ENCODE data around the gene PHLDB2.

- TF ChIP-seq CTCF (IDR thresholded peaks at IDR 0.05) (no peak), POLR2A (IDR thresholded peaks at IDR 0.05) (no peak)
Observed at GRCh38 chr3:111824351-111824750, 34.7 kb upstream of the PHLDB2 start.

Measured in heart left ventricle (tissue), 13 donors.